Measurements from ENCODE around the gene DNAH14.
"Not testable (repeated sequence)": the region's sequence is repeated elsewhere in the genome, so short reads cannot be mapped to it uniquely, and the experiment has no call there.

- TF ChIP-seq CTCF, POLR2A (IDR thresholded peaks at IDR 0.05): not testable (repeated sequence)
Measured at GRCh38 chr1:225335098-225335778, 405.8 kb downstream of the DNAH14 start.

All from uterus (tissue), 2 donors.